ENCODE data around the gene ZPBP. TPM values are rescaled to one million over a fixed set of nuclear protein-coding genes. Genes with fewer than 3 reads are reported as not detected.

ZPBP gene
- total and polyA plus RNA-seq, 12 donors = 0.72 TPM; not detected in 11

- H3K36me3 ChIP-seq (replicated peaks in 1 of 2) = no peaks in the 10 kb centered on the region
Observed at GRCh38 chr7:50121286-50121685, 28.2 kb upstream of the ZPBP start.

GRCh38 chr7:50119815-50120637 is 27.0 kb upstream of the ZPBP start:
- WGBS, 4 donors = 70 to 78% (median 75%) methylated on average over 9 of the region's 9 CpGs
- intact Hi-C loops (cut with DNase I) = no loop called here
- H3K9me3 ChIP-seq (replicated peaks in 1 of 3) = no peaks in the 10 kb centered on the region
- TF ChIP-seq POLR2A (IDR thresholded peaks at IDR 0.05) (no peak), CTCF (IDR thresholded peaks at IDR 0.05) (no peak)
- H3K4me3 ChIP-seq = no peak overlapping the region
- H3K4me1 ChIP-seq (replicated peaks in 1 of 2) = no peaks in the 10 kb centered on the region
- peaks cover 10% of the 10 kb centered on the region for H3K27me3 ChIP-seq
- no peak overlapping the region for H3K27ac ChIP-seq
- H3K36me3 ChIP-seq (replicated peaks in 1 of 2) = no peaks in the 10 kb centered on the region
- no peak for DNase-seq

More at GRCh38 chr7:50121286-50121685, 28.2 kb upstream of the ZPBP start:
- DNase-seq = no peak
- Histone ChIP-seq H3K4me1 (replicated peaks in 1 of 2) (no peaks in the 10 kb centered on the region), H3K27me3 (peaks cover 10% of the 10 kb centered on the region), H3K4me3 (no peak overlapping the region), H3K27ac (no peak overlapping the region), H3K9me3 (replicated peaks in 1 of 3) (no peaks in the 10 kb centered on the region)
- intact Hi-C loops (cut with DNase I) = no loop called here
- TF ChIP-seq CTCF (IDR thresholded peaks at IDR 0.05) (no peak), POLR2A (IDR thresholded peaks at IDR 0.05) (no peak)
- 68 to 91% (median 72%) methylated on average over 3 of the region's 3 CpGs for WGBS, 4 donors

GRCh38 chr7:50112250-50112649 is 19.2 kb upstream of the ZPBP start:
- Histone ChIP-seq H3K9me3 (replicated peaks in 1 of 3) (no peaks in the 10 kb centered on the region), H3K27ac (no peak overlapping the region), H3K36me3 (replicated peaks in 1 of 2) (no peaks in the 10 kb centered on the region), H3K27me3 (peaks cover 9% of the 10 kb centered on the region), H3K4me3 (no peak overlapping the region), H3K4me1 (replicated peaks in 1 of 2) (no peaks in the 10 kb centered on the region)
- WGBS, 4 donors = 72 to 86% (median 83%) methylated on average over 2 of the region's 2 CpGs
- TF ChIP-seq CTCF (IDR thresholded peaks at IDR 0.05) = no peak
- TF ChIP-seq POLR2A (IDR thresholded peaks at IDR 0.05) = no peak
- DNase-seq = no peak
- intact Hi-C loops (cut with DNase I) = no loop called here

GRCh38 chr7:50101873-50102272 is 8.8 kb upstream of the ZPBP start:
- Histone ChIP-seq H3K4me1 (replicated peaks in 1 of 2) (no peaks in the 10 kb centered on the region), H3K27ac (no peak overlapping the region), H3K36me3 (replicated peaks in 1 of 2) (no peaks in the 10 kb centered on the region), H3K4me3 (no peak overlapping the region), H3K27me3 (no peaks in the 10 kb centered on the region), H3K9me3 (replicated peaks in 1 of 3) (no peaks in the 10 kb centered on the region)
- WGBS, 4 donors = 86 to 94% (median 88%) methylated on average over 15 of the region's 15 CpGs
- DNase-seq = no peak
- intact Hi-C loops (cut with DNase I) = loop anchor here in 1 of 2 donors (10.0 kb wide), 1 partner anchor 1263 kb away; no protein-coding TSS in a partner anchor
- no peak for TF ChIP-seq CTCF (IDR thresholded peaks at IDR 0.05)
- no peak for TF ChIP-seq POLR2A (IDR thresholded peaks at IDR 0.05)
